ENCODE results near the gene ROM1. TPM values are rescaled to one million over a fixed set of nuclear protein-coding genes. Genes with fewer than 3 reads are reported as not detected.

Gene ROM1
- total and polyA plus RNA-seq, 2 donors (not counting 3 experiments of a cell fraction or from before 2014, with no cell fraction given), result 5.3 to 8.8 TPM

GRCh38 chr11:62592989-62593421 lies 20.1 kb upstream of the ROM1 start:
- Histone ChIP-seq H3K4me1 (ENCODE audit: control insufficient read depth, extremely low read depth, insufficient read depth, low read length) (peaks cover 18% of the 10 kb centered on the region), H3K27ac (ENCODE audit: insufficient read depth, low read depth, low read length) (peak overlapping the region; percentile 82), H3K9ac (replicated peaks; ENCODE audit: extremely low read depth, insufficient read depth, low read length) (no peak overlapping the region), H4K20me1 (replicated peaks; ENCODE audit: control insufficient read depth, extremely low read depth, insufficient read depth, low read length) (no peaks in the 10 kb centered on the region), H2AFZ (ENCODE audit: low read depth, low read length) (no peak overlapping the region), H3K9me3 (replicated peaks; ENCODE audit: control insufficient read depth, insufficient read depth, low read length) (no peaks in the 10 kb centered on the region), H3K79me2 (ENCODE audit: control insufficient read depth, insufficient read depth, low read length) (peaks cover 23% of the 10 kb centered on the region), H3K4me3 (replicated peaks in 1 of 3; ENCODE audit: insufficient read depth in 1 of 3, low read depth in 1 of 3, low read length in 3 of 3) (no peak overlapping the region), H3K36me3 (ENCODE audit: control insufficient read depth in 2 of 2, extremely low read depth in 1 of 2, insufficient read depth in 2 of 2, low read length in 2 of 2) (peaks cover 36 to 40% of the 10 kb centered on the region in 2 experiments), H3K9me1 (replicated peaks; ENCODE audit: control insufficient read depth, extremely low read depth, insufficient read depth, low read length) (no peaks in the 10 kb centered on the region), H3K4me2 (ENCODE audit: insufficient read depth, low read length) (no peak overlapping the region), H3K27me3 (ENCODE audit: control insufficient read depth in 2 of 2, insufficient read depth in 2 of 2, low read length in 2 of 2) (no peaks in the 10 kb centered on the region)
- BruUV-seq (replicated peaks), result no TSS peak
- no peak for DNase-seq (ENCODE audit: low read depth, low spot score)
- no peak for FAIRE-seq
- CTCF ChIA-PET, result interaction anchor here (2.1 to 4.5 kb wide), 7 partner anchors 8 to 198 kb away, joined by 16 to 52 read pairs (median 31); partner anchors contain the start of genes EML3, MTA2 and ROM1
- TF ChIP-seq POLR2AphosphoS5 (IDR thresholded peaks at IDR 0.05; ENCODE audit: insufficient read depth, low read depth, low read length) (no peak), FOS (IDR thresholded peaks at IDR 0.05; ENCODE audit: borderline replicate concordance, insufficient read depth, low read length) (no peak), MYC (IDR thresholded peaks at IDR 0.05; ENCODE audit: low read depth, low read length) (no peak), CTCF (IDR thresholded peaks at IDR 0.05; ENCODE audit: extremely low read depth in 1 of 2, insufficient read depth in 1 of 2, low read depth in 1 of 2, low read length in 2 of 2) (no peak), MAX (IDR thresholded peaks at IDR 0.05; ENCODE audit: insufficient read depth, insufficient read length) (no peak), GATA2 (IDR thresholded peaks at IDR 0.05; ENCODE audit: insufficient read depth, insufficient read length, low read depth, low read length) (no peak), JUN (IDR thresholded peaks at IDR 0.05; ENCODE audit: borderline replicate concordance, insufficient read depth, insufficient read length, low read depth) (no peak), EZH2 (IDR thresholded peaks at IDR 0.05; ENCODE audit: borderline replicate concordance, low read depth, low read length, severe bottlenecking) (no peak), POLR2A (IDR thresholded peaks at IDR 0.05; ENCODE audit: low read depth, low read length) (no peak)
- intact Hi-C loops (cut with micrococcal nuclease), result loop anchor here (1.0 to 5.0 kb wide), 2 partner anchors 101 to 249 kb away; no protein-coding TSS in a partner anchor
- dilution Hi-C loops (cut with MboI; ENCODE audit: extremely low pct_ligation_motif_present, low sequenced_read_pairs), result no loop called here
- POLR2A ChIA-PET, result interaction anchor here (3.7 kb wide), 1 partner anchor 18 kb away, joined by 75 read pairs; the partner anchor contains the start of gene EEF1G

Measured in endothelial cell of umbilical vein (primary cell).